ENCODE measurements around the gene LIMD2. TPM values are rescaled to one million over a fixed set of nuclear protein-coding genes. Genes with fewer than 3 reads are reported as not detected.

LIMD2 gene
- polyA plus RNA-seq, 1 of the 3 experiments (the other 2 are of a cell fraction) = 78.0 TPM

GRCh38 chr17:63695889-63696288 lies 4.0 kb downstream of the LIMD2 start:
- Histone ChIP-seq H3K9ac (no peak overlapping the region), H3F3A (replicated peaks; ENCODE audit: insufficient read depth) (peaks cover 45% of the 10 kb centered on the region), H3K9me3 (no peaks in the 10 kb centered on the region), H3K4me1 (ENCODE audit: control insufficient read depth in 1 of 2, insufficient read depth in 2 of 2, low read depth in 1 of 2, low read length in 1 of 2) (peaks cover 3 to 56% of the 10 kb centered on the region in 2 experiments; a peak in 3 of 4 replicates), H2AFZ (ENCODE audit: low read depth) (no peak overlapping the region), H3K9me2 (no peaks in the 10 kb centered on the region), H3K36me3 (replicated peaks in 1 of 2; ENCODE audit: control insufficient read depth in 1 of 2, insufficient read depth in 2 of 2, low read length in 1 of 2) (peaks cover 17 to 47% of the 10 kb centered on the region in 2 experiments), H3K27ac (ENCODE audit: low read depth in 2 of 2, low read length in 1 of 2) (peak overlapping the region in 1 of 2 experiments; percentile 80; a peak in 1 of 4 replicates), H4K20me1 (ENCODE audit: insufficient read depth) (peaks cover 11% of the 10 kb centered on the region), H3K27me3 (ENCODE audit: insufficient read depth) (no peaks in the 10 kb centered on the region), H3K79me2 (ENCODE audit: insufficient read depth) (peaks cover 21% of the 10 kb centered on the region), H3K4me3 (ENCODE audit: low read depth in 2 of 2, low read length in 1 of 2) (no peak overlapping the region), H3K4me2 (no peak overlapping the region)
- no peak for TF ChIP-seq MXI1 (IDR thresholded peaks at IDR 0.05; ENCODE audit: low read depth, low read length)
- TF ChIP-seq NRF1 (IDR thresholded peaks at IDR 0.05; ENCODE audit: low read depth, low read length) = no peak
- TF ChIP-seq TEAD4 (IDR thresholded peaks at IDR 0.05; ENCODE audit: borderline replicate concordance, insufficient read depth) = no peak
- CTCF ChIA-PET = interaction anchor here (0.7 to 14.8 kb wide), 18 partner anchors 15 to 1024 kb away, joined by 3 to 233 read pairs (median 4); no protein-coding TSS in a partner anchor
- 96% methylated on average over 6 of the region's 6 CpGs for WGBS (ENCODE audit: low lambda C conversion rate)
- no peak for DNase-seq
- POLR2A ChIA-PET = interaction anchor here (0.9 to 5.1 kb wide), 6 partner anchors 15 to 78 kb away, joined by 3 to 36 read pairs (median 4); partner anchors contain the start of genes CCDC47, DDX42 and MAP3K3

DNA sequence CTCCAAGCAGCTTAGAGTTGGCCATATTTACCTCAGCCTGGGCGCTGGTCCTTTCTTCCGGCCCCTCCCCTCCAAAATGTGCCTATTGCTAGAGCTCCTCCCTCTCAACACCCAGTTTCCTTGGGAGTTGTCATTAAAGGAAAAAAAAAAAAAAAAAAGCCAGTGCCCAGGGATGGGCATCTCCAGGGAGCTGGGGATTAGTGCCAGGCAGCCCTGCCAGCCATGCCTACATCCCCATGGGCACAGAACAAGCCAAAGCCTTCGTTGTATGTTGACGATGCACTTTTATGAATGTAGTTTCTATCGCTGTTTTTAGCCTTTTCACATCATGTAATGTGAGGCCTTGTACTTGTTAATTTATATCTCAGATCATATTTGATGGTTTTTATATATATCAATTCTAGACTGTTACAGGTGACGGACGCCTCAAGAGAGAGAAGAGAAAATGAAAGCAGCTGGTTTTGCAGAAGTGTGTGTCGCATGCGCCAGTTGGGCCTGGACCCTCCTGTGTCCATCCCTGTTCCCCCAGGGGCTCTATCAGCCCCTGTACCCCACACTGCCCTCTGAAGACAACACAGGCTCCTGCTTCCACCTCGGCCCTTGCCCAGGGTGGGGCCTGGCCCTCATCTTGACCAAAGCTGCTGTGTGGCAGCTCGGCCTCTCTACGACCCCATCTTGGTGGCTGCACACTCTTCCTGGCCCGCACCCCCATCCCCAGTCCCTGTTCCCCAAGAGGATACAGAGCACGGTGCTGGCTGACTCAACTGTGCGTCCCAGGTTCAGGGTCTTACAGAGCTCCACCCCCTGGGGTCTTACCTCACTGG lies 4.8 kb downstream of the LIMD2 start:
- Histone ChIP-seq H3K36me3 (replicated peaks in 1 of 2; ENCODE audit: control insufficient read depth in 1 of 2, insufficient read depth in 2 of 2, low read length in 1 of 2) (peaks cover 22 to 55% of the 10 kb centered on the region in 2 experiments), H3K9me3 (no peaks in the 10 kb centered on the region), H3K4me1 (ENCODE audit: control insufficient read depth in 1 of 2, insufficient read depth in 2 of 2, low read depth in 1 of 2, low read length in 1 of 2) (peaks cover 0 to 53% of the 10 kb centered on the region in 2 experiments; a peak in 2 of 4 replicates), H3K4me2 (no peak overlapping the region), H3K9ac (no peak overlapping the region), H2AFZ (ENCODE audit: low read depth) (no peak overlapping the region), H4K20me1 (ENCODE audit: insufficient read depth) (peaks cover 11% of the 10 kb centered on the region), H3K4me3 (ENCODE audit: low read depth in 2 of 2, low read length in 1 of 2) (no peak overlapping the region), H3K27ac (ENCODE audit: low read depth in 2 of 2, low read length in 1 of 2) (peak overlapping the region in 1 of 2 experiments; percentile 80; a peak in 2 of 4 replicates), H3K27me3 (ENCODE audit: insufficient read depth) (no peaks in the 10 kb centered on the region), H3K79me2 (ENCODE audit: insufficient read depth) (peaks cover 17% of the 10 kb centered on the region; the same call in 1 of the 2 replicates), H3F3A (replicated peaks; ENCODE audit: insufficient read depth) (peaks cover 45% of the 10 kb centered on the region), H3K9me2 (no peaks in the 10 kb centered on the region)
- POLR2A ChIA-PET = interaction anchor here (0.6 to 5.1 kb wide), 20 partner anchors 12 to 856 kb away, joined by 3 to 36 read pairs (median 3); partner anchors contain the start of genes CCDC47, CYB561, DDX42 and MAP3K3
- no peak for DNase-seq
- 91% methylated on average over 15 of the region's 15 CpGs for WGBS (ENCODE audit: low lambda C conversion rate)
- CTCF ChIA-PET = interaction anchor here (0.8 to 14.8 kb wide), 17 partner anchors 15 to 270 kb away, joined by 3 to 233 read pairs (median 6); no protein-coding TSS in a partner anchor
- TF ChIP-seq EZH2phosphoT487 (IDR thresholded peaks at IDR 0.05; ENCODE audit: borderline replicate concordance, low read depth) (no peak), GABPA (IDR thresholded peaks at IDR 0.05; ENCODE audit: low read depth) (no peak), FOXJ3 (CRISPR knock-in tag; IDR thresholded peaks at IDR 0.05) (no peak), POLR2AphosphoS5 (IDR thresholded peaks at IDR 0.05; ENCODE audit: low read depth, low read length) (0 out of 2 replicates have a peak, but pooled peaks have one; percentile 0), RCOR1 (IDR thresholded peaks at IDR 0.05; ENCODE audit: low read length) (no peak), TCF12 (IDR thresholded peaks at IDR 0.05) (no peak), CHD2 (IDR thresholded peaks at IDR 0.05; ENCODE audit: low read length, partially characterized antibody) (no peak), ELF1 (IDR thresholded peaks at IDR 0.05) (0 out of 2 replicates have a peak, but pooled peaks have one; percentile 7), TAF1 (IDR thresholded peaks at IDR 0.05; ENCODE audit: borderline replicate concordance, low read depth, low read length) (no peak), EP300 (IDR thresholded peaks at IDR 0.05; ENCODE audit: borderline replicate concordance in 1 of 2, low read depth in 1 of 2, low read length in 1 of 2) (no peak), USF1 (IDR thresholded peaks at IDR 0.05; ENCODE audit: borderline replicate concordance, low read depth) (no peak), MEF2A (IDR thresholded peaks at IDR 0.05; ENCODE audit: borderline replicate concordance, low read depth) (no peak), RAD21 (IDR thresholded peaks at IDR 0.05; ENCODE audit: low read length) (no peak), REST (IDR thresholded peaks at IDR 0.05; ENCODE audit: low read depth, low read length) (no peak)
- TF ChIP-seq, protein P1, sequence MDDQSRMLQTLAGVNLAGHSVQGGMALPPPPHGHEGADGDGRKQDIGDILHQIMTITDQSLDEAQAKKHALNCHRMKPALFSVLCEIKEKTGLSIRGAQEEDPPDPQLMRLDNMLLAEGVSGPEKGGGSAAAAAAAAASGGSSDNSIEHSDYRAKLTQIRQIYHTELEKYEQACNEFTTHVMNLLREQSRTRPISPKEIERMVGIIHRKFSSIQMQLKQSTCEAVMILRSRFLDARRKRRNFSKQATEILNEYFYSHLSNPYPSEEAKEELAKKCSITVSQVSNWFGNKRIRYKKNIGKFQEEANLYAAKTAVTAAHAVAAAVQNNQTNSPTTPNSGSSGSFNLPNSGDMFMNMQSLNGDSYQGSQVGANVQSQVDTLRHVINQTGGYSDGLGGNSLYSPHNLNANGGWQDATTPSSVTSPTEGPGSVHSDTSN (IDR thresholded peaks at IDR 0.05) = peak; percentile 3; the same call in 1 of the 2 replicates

All from SK-N-SH (cell line).